NOMO-1 treated with DMSO at 0.1 percent for 48 hours (cell line): Measurements from ENCODE around the gene ERFL.
"Not testable (repeated sequence)": the region's sequence is repeated elsewhere in the genome, so short reads cannot be mapped to it uniquely, and the experiment has no call there.

Experiments
- DNase-seq: peaks from one replicate; lab custom pipeline; 2025; ENCODE audit not compliant: unreplicated experiment; lab: John Stamatoyannopoulos, UW

ERFL gene

DNA sequence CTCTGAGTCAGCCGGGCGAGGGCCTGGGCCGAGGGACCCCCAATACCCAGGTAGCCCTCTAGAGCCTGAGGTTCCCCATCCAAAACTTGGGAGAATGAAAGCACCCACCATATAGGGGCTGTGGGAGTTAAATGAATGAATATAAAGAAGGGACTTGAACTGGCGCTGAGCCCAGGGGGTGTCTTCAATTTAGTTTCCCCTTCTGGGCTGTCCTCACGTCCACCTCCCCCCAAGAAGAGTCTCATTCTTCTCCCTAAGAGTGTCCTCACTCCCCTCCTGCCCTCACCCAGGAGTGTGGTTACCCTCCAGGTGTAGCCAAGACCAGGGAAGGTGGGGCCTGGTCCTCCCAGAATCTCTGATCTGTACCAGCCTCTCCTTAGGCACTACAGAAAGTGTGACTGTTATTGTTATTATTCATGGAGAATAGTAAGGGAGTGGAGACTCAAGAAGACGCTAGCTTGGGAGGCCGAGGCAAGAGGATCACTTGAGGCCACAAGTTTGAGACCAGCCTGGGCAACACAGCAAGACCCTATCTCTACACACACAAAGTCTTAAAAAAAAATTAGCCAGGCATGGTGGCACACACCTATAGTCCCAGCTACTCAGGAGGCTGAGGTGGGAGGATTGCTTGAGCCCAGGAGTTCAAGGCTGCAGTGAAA is 48.5 kb downstream of the ERFL start:
- DNase-seq: no peak

DNA sequence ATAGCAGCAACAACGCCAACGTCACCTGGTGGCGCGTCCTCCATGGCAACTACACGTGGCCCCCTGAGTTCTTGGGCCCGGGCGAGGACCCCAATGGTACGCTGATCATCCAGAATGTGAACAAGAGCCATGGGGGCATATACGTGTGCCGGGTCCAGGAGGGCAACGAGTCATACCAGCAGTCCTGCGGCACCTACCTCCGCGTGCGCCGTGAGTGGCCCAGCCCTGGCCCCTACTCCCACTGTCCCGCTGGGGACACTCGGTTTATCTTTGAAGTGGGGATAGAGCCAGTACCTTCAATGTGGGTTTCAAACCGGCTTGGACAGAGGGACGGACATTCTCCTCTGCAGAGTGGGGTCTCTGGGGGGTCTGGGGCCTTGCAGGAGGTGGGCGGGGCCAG is 49.2 kb downstream of the ERFL start:
- DNase-seq: no peak

- no peak for DNase-seq
These were observed 50.0 kb downstream of the ERFL start for GRCh38 chr19:41877916-41878905.

- peak; percentile 87 for DNase-seq
These were observed 51.1 kb downstream of the ERFL start, which contains the start of gene CD79A for GRCh38 chr19:41876847-41877832. Gene CD79A (plus strand): TSS chr19:41877279. CDS start chr19:41877305, 26 bp downstream.

DNA sequence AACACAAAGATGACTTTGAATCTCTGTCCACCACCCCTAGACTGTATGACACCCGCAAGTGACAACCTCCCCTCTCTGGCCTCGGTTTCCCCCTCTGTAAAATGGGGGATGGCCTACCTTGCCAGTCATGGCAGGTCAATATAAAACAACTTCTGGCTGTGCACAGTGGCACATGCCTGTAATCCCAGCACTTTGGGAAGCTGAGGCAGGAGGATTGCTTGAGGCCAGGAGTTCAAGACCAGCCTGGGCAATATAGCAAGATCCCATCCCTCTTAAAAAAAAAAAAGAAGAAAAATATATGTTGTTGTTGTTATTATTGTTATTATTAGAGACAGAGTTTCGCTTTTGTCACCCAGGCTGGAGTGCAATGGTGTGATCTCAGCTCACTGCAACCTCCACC is 52.3 kb downstream of the ERFL start:
- DNase-seq: not testable (repeated sequence)

GRCh38 chr19:41872775-41873647 is 55.2 kb downstream of the ERFL start:
- DNase-seq: peak; percentile 36

DNA sequence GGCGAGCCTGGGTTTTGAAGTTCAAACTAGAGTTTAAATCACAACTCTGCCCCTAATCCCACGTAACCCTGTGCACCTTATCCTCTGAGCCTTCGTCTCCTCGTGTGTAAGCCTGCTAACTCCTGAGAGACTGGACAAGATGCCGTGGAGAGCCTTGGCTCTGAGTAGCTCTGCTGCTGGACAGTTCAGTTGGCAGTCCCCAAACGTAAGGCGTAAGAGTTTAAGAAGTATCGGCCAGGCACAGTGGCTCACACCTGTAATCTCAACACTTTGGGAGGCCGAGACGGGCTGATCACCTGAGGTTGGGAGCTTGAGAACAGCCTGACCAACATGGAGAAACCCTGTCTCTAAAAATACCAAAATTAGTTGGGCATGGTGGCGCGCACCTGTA is 55.9 kb downstream of the ERFL start:
- DNase-seq: no peak

DNA sequence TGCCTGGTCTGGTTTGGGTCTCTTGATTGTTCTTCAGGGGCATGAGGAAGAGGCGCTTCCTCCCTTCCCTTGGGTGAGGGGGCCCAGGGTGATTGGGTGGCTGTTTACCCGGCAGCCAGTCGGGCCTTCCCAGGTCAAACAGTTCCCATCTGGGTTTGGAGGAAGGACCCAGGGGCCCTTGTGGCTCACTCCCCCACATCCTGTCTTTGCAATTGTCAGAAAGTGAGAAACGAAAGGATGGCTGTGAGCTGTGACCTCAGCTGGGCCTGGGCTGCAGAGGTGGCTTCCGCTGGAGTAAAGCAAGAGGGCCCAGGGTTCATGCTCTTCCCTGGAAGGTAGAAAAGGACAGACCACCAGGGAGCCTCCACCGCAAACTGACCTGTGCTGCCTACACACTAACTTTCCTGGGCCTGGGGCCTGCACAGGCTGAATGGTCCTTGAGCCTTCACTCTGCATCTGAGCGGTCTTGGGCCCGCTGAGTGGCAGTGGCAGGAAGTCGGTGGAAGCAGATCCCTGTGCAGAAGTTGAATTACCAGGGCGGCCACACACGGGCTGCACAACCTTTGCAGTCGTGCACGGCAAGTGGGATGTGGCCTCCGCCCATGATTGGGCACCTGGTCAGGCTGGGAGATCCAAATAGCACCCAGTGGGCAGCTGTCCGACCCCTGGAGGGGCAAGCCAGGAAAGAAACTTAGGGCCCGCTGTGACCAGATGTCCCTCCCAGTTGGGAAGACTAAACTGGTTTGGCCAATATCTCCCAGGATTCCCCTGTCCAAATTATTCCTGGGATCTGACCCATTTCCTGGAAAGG is 56.5 kb downstream of the ERFL start:
- DNase-seq: peak; percentile 30

DNA sequence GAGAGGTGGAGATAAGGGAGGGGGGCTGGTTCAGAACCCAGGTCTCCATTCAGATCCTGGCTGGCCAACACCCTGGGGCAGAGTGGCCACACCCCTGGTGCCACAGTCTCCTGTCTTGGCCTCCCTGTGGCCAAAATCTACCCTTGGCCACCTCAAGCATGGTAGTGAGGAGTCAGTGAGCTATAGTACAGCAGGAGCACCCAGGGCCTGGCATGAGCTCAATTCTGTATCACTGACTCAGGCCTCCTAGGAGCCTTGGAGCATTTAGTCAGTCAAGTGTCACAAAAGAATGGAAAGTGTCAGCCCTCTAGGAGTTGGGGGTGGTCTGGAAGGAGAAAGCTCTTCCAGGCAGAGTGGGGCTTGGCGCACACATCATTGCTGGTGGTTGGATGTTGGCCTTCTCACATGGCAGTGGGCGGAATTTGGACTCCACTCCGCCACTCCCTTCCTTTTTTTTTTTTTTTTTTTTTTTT is 57.8 kb downstream of the ERFL start:
- DNase-seq: no peak

- no peak for DNase-seq
These were observed 58.8 kb downstream of the ERFL start for GRCh38 chr19:41869374-41869955.

GRCh38 chr19:41868989-41869300 is 59.3 kb downstream of the ERFL start:
- no peak for DNase-seq

GRCh38 chr19:41868120-41868988 is 59.9 kb downstream of the ERFL start:
- DNase-seq: no peak

DNA sequence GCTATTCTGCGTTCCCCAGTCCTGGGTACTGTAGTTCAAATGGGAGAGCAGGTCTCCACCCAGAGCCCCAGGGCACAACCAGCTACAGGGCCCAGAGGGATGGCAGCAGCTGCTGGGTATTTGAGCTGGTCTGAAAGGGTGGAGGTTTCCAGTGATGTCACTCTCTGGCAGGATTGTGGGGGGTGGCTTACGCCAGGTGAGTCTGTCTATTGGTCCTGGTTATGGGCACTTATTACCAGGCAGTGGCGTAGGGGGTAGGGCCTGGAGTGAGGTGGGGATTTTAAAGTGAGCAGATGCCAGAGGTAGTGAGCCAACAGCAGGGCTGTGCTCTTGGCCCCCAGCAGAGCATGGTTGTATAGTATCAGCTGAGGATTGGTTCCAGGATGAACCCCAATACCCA is 62.0 kb downstream of the ERFL start:
- DNase-seq: no peak

DNA sequence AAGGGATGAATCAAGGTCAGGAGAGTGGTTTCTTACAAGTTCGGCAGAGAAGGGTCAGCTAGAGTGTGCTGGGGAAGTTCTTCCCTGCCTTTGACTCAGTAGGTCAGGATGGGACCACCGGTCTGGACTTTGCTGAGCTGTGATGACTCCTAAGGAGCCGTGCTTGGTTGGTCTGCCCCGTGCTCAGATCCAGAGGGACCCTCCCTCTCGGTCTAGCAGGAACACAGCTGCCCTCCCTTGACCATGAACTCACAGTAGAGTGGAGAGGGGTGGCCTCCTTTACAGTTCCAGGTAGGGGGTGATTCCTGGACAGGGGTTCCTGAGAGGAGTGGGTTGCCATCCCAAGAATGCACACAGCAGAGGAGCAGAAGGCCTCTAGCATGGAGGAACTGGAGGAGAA is 63.9 kb downstream of the ERFL start:
- DNase-seq: no peak

- DNase-seq: peak; percentile 27
These were observed 64.9 kb downstream of the ERFL start for GRCh38 chr19:41863209-41863931.

DNA sequence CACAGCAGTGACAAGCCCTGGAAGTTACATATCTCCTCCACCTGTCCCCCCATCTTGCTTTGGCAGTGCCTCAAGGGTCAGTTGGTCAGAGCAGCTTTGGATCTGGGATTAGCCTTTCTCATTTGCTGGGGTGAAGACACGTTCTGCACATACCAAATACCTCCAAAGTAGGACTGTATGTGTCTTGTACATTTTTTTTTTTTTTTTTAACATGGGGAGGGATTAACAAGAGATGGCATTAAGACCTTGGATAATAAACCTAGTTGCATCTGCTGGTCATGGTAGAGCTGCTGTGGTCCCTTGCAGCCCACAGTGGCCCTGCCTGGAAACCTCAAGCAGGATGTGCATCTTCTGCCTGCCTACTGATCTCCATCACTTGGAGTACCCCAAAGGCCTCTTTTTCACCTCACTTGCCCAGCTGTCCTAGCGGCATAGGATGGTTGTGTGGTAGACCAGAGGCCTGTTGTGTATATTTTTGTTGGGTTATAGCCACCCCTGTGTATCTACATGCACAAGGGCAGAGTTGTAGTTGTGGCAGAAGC is 65.7 kb downstream of the ERFL start:
- no peak for DNase-seq

GRCh38 chr19:41861846-41862245 is 66.4 kb downstream of the ERFL start:
- no peak for DNase-seq
